IPS-20b (cell line): Measurements from ENCODE around the gene ZNF213.

Experiments used
- H3K27ac ChIP-seq: one replicate; pipeline ENCODE4 v1.5.1; 2013; ENCODE audit warnings: low read length
- H3K27me3 ChIP-seq: 2 replicates; pipeline ENCODE4 v1.6.1; 2013; ENCODE audit warnings: mild to moderate bottlenecking, low read length, inconsistent platforms; ENCODE audit not compliant: insufficient read depth
- H3K36me3 ChIP-seq: 2 replicates; pipeline ENCODE4 v1.6.1; 2013; ENCODE audit warnings: low read depth, mild to moderate bottlenecking, inconsistent platforms, low read length, moderate library complexity; ENCODE audit not compliant: insufficient read depth
- H3K4me1 ChIP-seq: 2 replicates; pipeline ENCODE4 v1.6.1; 2013; ENCODE audit warnings: mild to moderate bottlenecking, control low read depth, inconsistent platforms, low read length, moderate library complexity; ENCODE audit not compliant: insufficient read depth
- H3K4me3 ChIP-seq: 2 replicates; pipeline ENCODE4 v1.5.1; 2013; ENCODE audit warnings: mild to moderate bottlenecking, low read length, inconsistent platforms
- H3K9ac ChIP-seq: 2 replicates; pipeline ENCODE4 v1.6.1; 2013; ENCODE audit warnings: low read depth, mild to moderate bottlenecking, inconsistent platforms, low read length, moderate library complexity
- H3K9me3 ChIP-seq: 2 replicates; pipeline ENCODE4 v1.6.1; 2013; ENCODE audit warnings: mild to moderate bottlenecking, low read depth, low read length, inconsistent platforms; ENCODE audit not compliant: insufficient read depth

The ZNF213 gene

GRCh38 chr16:3147046-3147756 lies 12.4 kb downstream of the ZNF213 start:
- no peak overlapping the region for H3K4me3 ChIP-seq
- H3K27me3 ChIP-seq: peaks cover 25% of the 10 kb centered on the region
- H3K27ac ChIP-seq: no peak overlapping the region
- no peaks in the 10 kb centered on the region for H3K9me3 ChIP-seq
- H3K4me1 ChIP-seq: no peaks in the 10 kb centered on the region
- no peak overlapping the region for H3K9ac ChIP-seq
- peaks cover 5% of the 10 kb centered on the region; the same call in 1 of the 2 replicates for H3K36me3 ChIP-seq

- Histone ChIP-seq H3K4me1 (no peaks in the 10 kb centered on the region), H3K36me3 (0 out of 2 replicates have a peak, but pooled peaks cover under 1% of the 10 kb centered on the region), H3K27ac (no peak overlapping the region), H3K9ac (no peak overlapping the region), H3K27me3 (peaks cover 25% of the 10 kb centered on the region), H3K9me3 (no peaks in the 10 kb centered on the region), H3K4me3 (no peak overlapping the region)
Measured at GRCh38 chr16:3147757-3148104, 12.9 kb downstream of the ZNF213 start.

GRCh38 chr16:3148256-3149192 lies 13.7 kb downstream of the ZNF213 start:
- Histone ChIP-seq H3K4me1 (no peaks in the 10 kb centered on the region), H3K27me3 (peaks cover 25% of the 10 kb centered on the region), H3K9me3 (no peaks in the 10 kb centered on the region), H3K9ac (no peak overlapping the region), H3K4me3 (no peak overlapping the region), H3K27ac (no peak overlapping the region), H3K36me3 (no peaks in the 10 kb centered on the region)

- Histone ChIP-seq H3K9ac (peak overlapping the region; percentile 28; the same call in 1 of the 2 replicates), H3K36me3 (no peaks in the 10 kb centered on the region), H3K27ac (no peak overlapping the region), H3K27me3 (peaks cover 29% of the 10 kb centered on the region), H3K4me3 (peak overlapping the region; percentile 88), H3K4me1 (no peaks in the 10 kb centered on the region), H3K9me3 (no peaks in the 10 kb centered on the region)
Measured at GRCh38 chr16:3149193-3149530, 14.3 kb downstream of the ZNF213 start.

GRCh38 chr16:3149630-3150345 lies 15.0 kb downstream of the ZNF213 start:
- Histone ChIP-seq H3K27ac (no peak overlapping the region), H3K4me1 (no peaks in the 10 kb centered on the region), H3K4me3 (peak overlapping the region; percentile 88), H3K36me3 (no peaks in the 10 kb centered on the region), H3K9ac (peak overlapping the region; percentile 74), H3K9me3 (no peaks in the 10 kb centered on the region), H3K27me3 (peaks cover 31% of the 10 kb centered on the region)

- peaks cover 35% of the 10 kb centered on the region for H3K27me3 ChIP-seq
- peak overlapping the region; percentile 74 for H3K9ac ChIP-seq
- H3K9me3 ChIP-seq: no peaks in the 10 kb centered on the region
- H3K36me3 ChIP-seq: no peaks in the 10 kb centered on the region
- H3K4me1 ChIP-seq: no peaks in the 10 kb centered on the region
- peak overlapping the region; percentile 88 for H3K4me3 ChIP-seq
- H3K27ac ChIP-seq: no peak overlapping the region
Measured at GRCh38 chr16:3150346-3151218, 15.8 kb downstream of the ZNF213 start.

GRCh38 chr16:3152027-3152276 lies 17.1 kb downstream of the ZNF213 start:
- peak overlapping the region; percentile 86 for H3K4me3 ChIP-seq
- H3K27ac ChIP-seq: no peak overlapping the region
- no peaks in the 10 kb centered on the region for H3K9me3 ChIP-seq
- no peaks in the 10 kb centered on the region for H3K36me3 ChIP-seq
- H3K27me3 ChIP-seq: peaks cover 42% of the 10 kb centered on the region
- no peak overlapping the region for H3K9ac ChIP-seq
- no peaks in the 10 kb centered on the region for H3K4me1 ChIP-seq

GRCh38 chr16:3152277-3152990 lies 17.6 kb downstream of the ZNF213 start:
- H3K27ac ChIP-seq: no peak overlapping the region

GRCh38 chr16:3152991-3153368 lies 18.2 kb downstream of the ZNF213 start:
- no peak overlapping the region for H3K27ac ChIP-seq
- no peaks in the 10 kb centered on the region for H3K36me3 ChIP-seq
- H3K9ac ChIP-seq: no peak overlapping the region
- H3K27me3 ChIP-seq: peaks cover 39% of the 10 kb centered on the region
- no peaks in the 10 kb centered on the region for H3K9me3 ChIP-seq
- H3K4me1 ChIP-seq: no peaks in the 10 kb centered on the region
- H3K4me3 ChIP-seq: peak overlapping the region; percentile 86; the same call in 1 of the 2 replicates

More at GRCh38 chr16:3152277-3152990, 17.6 kb downstream of the ZNF213 start:
- H3K4me1 ChIP-seq: no peaks in the 10 kb centered on the region
- H3K36me3 ChIP-seq: no peaks in the 10 kb centered on the region
- H3K9ac ChIP-seq: peak overlapping the region; percentile 64; the same call in 1 of the 2 replicates
- H3K9me3 ChIP-seq: no peaks in the 10 kb centered on the region
- peak overlapping the region; percentile 86 for H3K4me3 ChIP-seq
- peaks cover 39% of the 10 kb centered on the region for H3K27me3 ChIP-seq

- Histone ChIP-seq H3K27me3 (peaks cover 30% of the 10 kb centered on the region), H3K4me1 (no peaks in the 10 kb centered on the region), H3K27ac (no peak overlapping the region), H3K9me3 (no peaks in the 10 kb centered on the region), H3K4me3 (no peak overlapping the region), H3K9ac (no peak overlapping the region), H3K36me3 (no peaks in the 10 kb centered on the region)
Measured at GRCh38 chr16:3155181-3155580, 20.4 kb downstream of the ZNF213 start.
